ENCODE data around the gene LATS2.

DNA sequence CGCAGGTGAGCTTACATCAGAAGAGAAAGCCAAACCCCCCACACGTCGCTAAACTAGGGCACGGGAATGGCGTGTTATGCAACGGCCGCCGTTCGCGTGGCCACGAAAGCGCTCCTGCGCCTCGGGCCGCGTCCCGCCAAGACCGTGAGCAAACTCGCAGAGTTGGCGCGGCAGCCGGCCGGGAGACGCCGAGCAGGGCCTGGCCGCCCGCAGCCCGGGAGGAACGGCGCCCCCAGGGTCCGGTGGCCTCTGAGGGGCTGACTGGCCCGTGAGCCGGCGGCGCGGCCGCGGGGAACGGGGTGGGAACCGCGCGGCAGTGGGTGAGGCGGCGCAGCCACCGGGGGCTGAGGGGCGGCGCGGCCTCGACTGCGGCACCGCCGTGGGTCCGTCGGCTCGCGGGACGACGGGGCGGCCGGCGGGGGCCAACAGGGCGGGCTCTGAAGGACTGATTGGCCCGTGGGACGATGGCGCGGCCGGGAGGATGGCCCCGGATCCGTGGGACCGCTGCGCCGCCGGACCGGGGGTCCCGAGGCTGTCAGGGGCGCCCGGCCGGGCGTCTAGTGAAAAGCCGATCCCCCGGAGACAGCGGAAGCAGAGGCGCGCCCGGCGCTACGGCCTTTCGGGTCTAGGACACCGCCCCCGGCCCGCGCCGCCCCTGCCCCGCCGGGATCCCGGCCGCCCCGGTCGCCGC lies 903 bp downstream of the LATS2 start:
- TF ChIP-seq, protein P1, sequence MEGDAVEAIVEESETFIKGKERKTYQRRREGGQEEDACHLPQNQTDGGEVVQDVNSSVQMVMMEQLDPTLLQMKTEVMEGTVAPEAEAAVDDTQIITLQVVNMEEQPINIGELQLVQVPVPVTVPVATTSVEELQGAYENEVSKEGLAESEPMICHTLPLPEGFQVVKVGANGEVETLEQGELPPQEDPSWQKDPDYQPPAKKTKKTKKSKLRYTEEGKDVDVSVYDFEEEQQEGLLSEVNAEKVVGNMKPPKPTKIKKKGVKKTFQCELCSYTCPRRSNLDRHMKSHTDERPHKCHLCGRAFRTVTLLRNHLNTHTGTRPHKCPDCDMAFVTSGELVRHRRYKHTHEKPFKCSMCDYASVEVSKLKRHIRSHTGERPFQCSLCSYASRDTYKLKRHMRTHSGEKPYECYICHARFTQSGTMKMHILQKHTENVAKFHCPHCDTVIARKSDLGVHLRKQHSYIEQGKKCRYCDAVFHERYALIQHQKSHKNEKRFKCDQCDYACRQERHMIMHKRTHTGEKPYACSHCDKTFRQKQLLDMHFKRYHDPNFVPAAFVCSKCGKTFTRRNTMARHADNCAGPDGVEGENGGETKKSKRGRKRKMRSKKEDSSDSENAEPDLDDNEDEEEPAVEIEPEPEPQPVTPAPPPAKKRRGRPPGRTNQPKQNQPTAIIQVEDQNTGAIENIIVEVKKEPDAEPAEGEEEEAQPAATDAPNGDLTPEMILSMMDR (IDR thresholded peaks at IDR 0.05), result no peak
- TF ChIP-seq POLR2A (IDR thresholded peaks at IDR 0.05), result peak; percentile 36

All from ovary (tissue), 3 donors.